HepG2 (cell line): ENCODE measurements around the gene TPSD1. TPM values are rescaled to one million over a fixed set of nuclear protein-coding genes. Genes with fewer than 3 reads are reported as not detected.

Source experiments
- CBFB ChIP-seq: sonication (generic); formaldehyde crosslinking; IDR thresholded peaks from 2 replicates; pipeline ENCODE4 v1.4.0; 2020; ENCODE audit warnings: missing genetic modification reagents
- MEF2D ChIP-seq: sonication (generic); formaldehyde crosslinking; IDR thresholded peaks from 2 replicates; pipeline ENCODE4 v1.5.1; 2020; ENCODE audit warnings: mild to moderate bottlenecking, missing genetic modification reagents
- MXD1 ChIP-seq: sonication (generic); formaldehyde crosslinking; IDR thresholded peaks from 2 replicates; pipeline ENCODE4 v1.4.0; 2020; ENCODE audit warnings: mild to moderate bottlenecking, missing genetic modification reagents
- MZF1 ChIP-seq: sonication (generic); formaldehyde crosslinking; IDR thresholded peaks from 2 replicates; pipeline ENCODE4 v1.8.1; 2023; ENCODE audit warnings: mild to moderate bottlenecking, missing genetic modification reagents, borderline replicate concordance
- NKX3-1 ChIP-seq: sonication (generic); formaldehyde crosslinking; IDR thresholded peaks from 2 replicates; pipeline ENCODE4 v1.5.0; 2020; ENCODE audit warnings: missing genetic modification reagents
- PRDM15 ChIP-seq: sonication (generic); formaldehyde crosslinking; IDR thresholded peaks from 2 replicates; pipeline ENCODE4 v1.4.0; 2020; ENCODE audit warnings: missing genetic modification reagents
- SATB2 ChIP-seq: sonication (generic); formaldehyde crosslinking; IDR thresholded peaks from 2 replicates; pipeline ENCODE4 v1.5.0; 2020; ENCODE audit warnings: missing genetic modification reagents
- ZBTB44 ChIP-seq: sonication (generic); formaldehyde crosslinking; IDR thresholded peaks from 2 replicates; pipeline ENCODE4 v1.4.0; 2020; ENCODE audit warnings: missing genetic modification reagents
- ZFX ChIP-seq: sonication (generic); formaldehyde crosslinking; IDR thresholded peaks from 2 replicates; pipeline ENCODE4 v1.4.0; 2020; ENCODE audit warnings: mild to moderate bottlenecking, low read depth, missing genetic modification reagents, moderate library complexity
- ZFYVE20 ChIP-seq: sonication (generic); formaldehyde crosslinking; IDR thresholded peaks from 2 replicates; pipeline ENCODE4 v1.8.0; 2023; ENCODE audit warnings: low read depth, mild to moderate bottlenecking, moderate library complexity, missing genetic modification reagents, borderline replicate concordance
- ZNF33A ChIP-seq: sonication (generic); formaldehyde crosslinking; IDR thresholded peaks from 2 replicates; pipeline ENCODE4 v1.5.1; 2020; ENCODE audit warnings: missing genetic modification reagents, mild to moderate bottlenecking, moderate library complexity, borderline replicate concordance
- ZNF597 ChIP-seq: sonication (generic); formaldehyde crosslinking; IDR thresholded peaks from 2 replicates; pipeline ENCODE4 v1.5.0; 2020; ENCODE audit warnings: missing genetic modification reagents
- ZNF780A ChIP-seq: sonication (generic); formaldehyde crosslinking; IDR thresholded peaks from 2 replicates; pipeline ENCODE4 v1.8.0; 2022; ENCODE audit warnings: mild to moderate bottlenecking, missing genetic modification reagents, moderate library complexity
- ZSCAN5A ChIP-seq: sonication (generic); formaldehyde crosslinking; IDR thresholded peaks from 2 replicates; pipeline ENCODE4 v1.8.0; 2022; ENCODE audit warnings: mild to moderate bottlenecking, missing genetic modification reagents, borderline replicate concordance
- polyA plus RNA-seq, 8 experiments: library from polyadenylated mRNA; depleted of rRNA in 3 of 8; stranded (reverse) in 7 of 8; unstranded in 1 of 8; fragments of >200 nt; fragmentation: Illumina TruSeq in 4 of 8; extraction: Trizol in 4 of 8; gene quantifications; 2 replicates each; pipeline versions ENCODE4 v1.2.1 to v1.2.3, GENCODE V29; 2011 to 2016; ENCODE audit warnings: low read depth in 4 of 8, missing spikeins in 1 of 8, mixed read lengths in 1 of 8; ENCODE audit not compliant: insufficient read depth in 1 of 8
- total RNA-seq, 5 experiments: library from RNA; depleted of rRNA; stranded (reverse); fragments of >200 nt; fragmentation: Illumina TruSeq; extraction: Trizol; gene quantifications; 2 replicates each; pipeline ENCODE4 v1.2.3, GENCODE V29; 2016; ENCODE audit warnings: low read depth in 1 of 5
- TF ChIP-seq, protein P1 (sequence below): sonication (generic); formaldehyde crosslinking; IDR thresholded peaks from 2 replicates; pipeline ENCODE4 v1.5.0; 2020; ENCODE audit warnings: mild to moderate bottlenecking, missing genetic modification reagents

TPSD1 gene
- total and polyA plus RNA-seq, 2 of the 13 experiments (the other 11 are each of a cell fraction or from before 2014, with no cell fraction given), result not detected

DNA sequence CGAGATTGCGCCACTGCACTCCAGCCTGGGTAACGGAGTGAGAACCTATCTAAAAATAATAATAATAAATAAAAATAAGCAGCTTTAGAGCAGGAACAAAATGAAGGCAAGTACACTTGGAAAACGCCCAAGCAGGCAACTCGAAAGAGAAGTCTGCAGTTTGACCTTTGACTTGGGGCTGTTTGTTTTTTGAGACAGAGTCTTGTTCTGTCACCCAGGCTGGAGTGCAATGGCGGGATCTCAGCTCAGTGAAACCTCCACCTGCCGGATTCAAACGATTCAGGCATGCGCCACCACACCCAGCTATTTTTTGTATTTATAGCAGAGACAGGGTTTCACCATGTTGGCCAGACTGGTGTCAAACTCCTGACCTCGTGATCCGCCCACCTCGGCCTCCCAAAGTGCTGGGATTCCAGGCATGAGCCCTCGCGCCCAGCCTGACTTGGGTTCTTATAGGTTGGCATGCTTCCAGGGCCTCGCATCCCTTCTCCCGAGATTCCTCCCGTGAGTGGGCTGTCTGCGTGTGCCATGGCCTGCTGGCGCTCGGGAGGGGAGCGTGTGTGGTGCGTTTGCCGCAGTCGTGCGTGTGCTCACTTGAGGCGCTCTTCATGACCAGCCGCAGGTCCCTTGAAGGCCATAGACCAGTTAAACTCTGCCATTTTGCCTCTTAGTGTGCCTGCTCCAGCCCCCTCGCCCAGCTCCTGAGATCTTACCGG, 35.1 kb downstream of the TPSD1 start (continued):
- TF ChIP-seq PRDM15 (CRISPR knock-in tag) (no peak), CBFB (no peak), NKX3-1 (CRISPR knock-in tag) (no peak), MZF1 (CRISPR knock-in tag) (no peak), ZNF33A (no peak), MXD1 (no peak), ZNF780A (CRISPR knock-in tag) (no peak), SATB2 (CRISPR knock-in tag) (no peak), ZFYVE20 (CRISPR knock-in tag) (no peak), ZFX (CRISPR knock-in tag) (no peak), ZSCAN5A (CRISPR knock-in tag) (no peak), ZNF597 (CRISPR knock-in tag) (no peak), MEF2D (CRISPR knock-in tag) (no peak), ZBTB44 (CRISPR knock-in tag) (no peak)
- TF ChIP-seq, protein P1, sequence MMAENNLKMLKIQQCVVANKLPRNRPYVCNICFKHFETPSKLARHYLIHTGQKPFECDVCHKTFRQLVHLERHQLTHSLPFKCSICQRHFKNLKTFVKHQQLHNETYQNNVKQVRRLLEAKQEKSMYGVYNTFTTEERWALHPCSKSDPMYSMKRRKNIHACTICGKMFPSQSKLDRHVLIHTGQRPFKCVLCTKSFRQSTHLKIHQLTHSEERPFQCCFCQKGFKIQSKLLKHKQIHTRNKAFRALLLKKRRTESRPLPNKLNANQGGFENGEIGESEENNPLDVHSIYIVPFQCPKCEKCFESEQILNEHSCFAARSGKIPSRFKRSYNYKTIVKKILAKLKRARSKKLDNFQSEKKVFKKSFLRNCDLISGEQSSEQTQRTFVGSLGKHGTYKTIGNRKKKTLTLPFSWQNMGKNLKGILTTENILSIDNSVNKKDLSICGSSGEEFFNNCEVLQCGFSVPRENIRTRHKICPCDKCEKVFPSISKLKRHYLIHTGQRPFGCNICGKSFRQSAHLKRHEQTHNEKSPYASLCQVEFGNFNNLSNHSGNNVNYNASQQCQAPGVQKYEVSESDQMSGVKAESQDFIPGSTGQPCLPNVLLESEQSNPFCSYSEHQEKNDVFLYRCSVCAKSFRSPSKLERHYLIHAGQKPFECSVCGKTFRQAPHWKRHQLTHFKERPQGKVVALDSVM (CRISPR knock-in tag), result no peak
